Adrenal gland (tissue), 12 donors: ENCODE results near the gene MAGEF1. TPM values are rescaled to one million over a fixed set of nuclear protein-coding genes. Genes with fewer than 3 reads are reported as not detected.

Experiments used
- DNase-seq, 7 donors: peaks; one replicate each; pipeline ENCODE4 v3.0.0-alpha.2; 2019 to 2020
- H3K27ac ChIP-seq, 5 donors: fragments of 200-600 bp; sonication (generic) in 4 of 5; 1 replicate in 3 of 5; 2 replicates in 2 of 5; pipeline versions ENCODE4 v1.5.1 to v1.8.0; 2016 to 2020; ENCODE audit warnings: mild to moderate bottlenecking in 1 of 5
- H3K27me3 ChIP-seq: fragments of 200-600 bp; 2 replicates; pipeline ENCODE4 v1.8.0; 2021
- H3K36me3 ChIP-seq, 2 donors: fragments of 200-600 bp; replicated peaks in 1 of 2; 1 replicate in 1 of 2; 2 replicates in 1 of 2; pipeline versions ENCODE4 v1.5.1 to v1.8.0; 2018 to 2022
- H3K4me1 ChIP-seq, 2 donors: fragments of 200-600 bp; replicated peaks in 1 of 2; 1 replicate in 1 of 2; 2 replicates in 1 of 2; pipeline versions ENCODE4 v1.5.1 to v1.8.0; 2018 to 2021
- H3K4me3 ChIP-seq, 4 donors: fragments of 200-600 bp; sonication (generic) in 3 of 4; one replicate each; pipeline ENCODE4 v1.5.1; 2016 to 2018
- H3K9me3 ChIP-seq, 3 donors: fragments of 200-600 bp; sonication (generic) in 1 of 3; replicated peaks in 1 of 3; 1 replicate in 2 of 3; 2 replicates in 1 of 3; pipeline versions ENCODE4 v1.5.1 to v1.8.0; 2016 to 2021
- POLR2A ChIP-seq, 2 donors: fragments of 450-650 bp; IDR thresholded peaks; one replicate each; pipeline ENCODE4 v1.6.1; 2017; ENCODE audit warnings: antibody characterized with exemption in 2 of 2, mild to moderate bottlenecking in 2 of 2, moderate library complexity in 1 of 2
- WGBS, 4 donors: extraction: QIAGEN DNeasy Blood & Tissue Kit in 2 of 4; methylation state at CpG; one replicate each; pipeline versions ENCODE4 v1.1.5 to v1.1.7; 2013 to 2017; 5-methylcytosine and 5-hydroxymethylcytosine counted together
- intact Hi-C, 2 donors: fragments of 100-400 bp; cut with DNase I; formaldehyde crosslinking; loops; one replicate each; pipeline versions ENCODE4 v1.14.1 to v1.15.0; 2022 to 2023
- polyA plus RNA-seq, 3 donors: library from polyadenylated mRNA; stranded (reverse); fragments of 200-250 nt in 2 of 3; fragments of 350-450 nt in 1 of 3; fragmentation: Illumina TruSeq in 1 of 3; extraction: RNeasy Lipid Tissue Mini Kit (QIAGEN cat#74804) in 1 of 3; gene quantifications; one replicate each; pipeline ENCODE4 v1.2.3, GENCODE V29; 2013 to 2014
- total RNA-seq, 9 donors: library from RNA; depleted of rRNA in 4 of 9; stranded (reverse); fragments of >200 nt in 4 of 9; fragments of 120-200 nt in 1 of 9; fragmentation: NEBNext Ultra II Directional in 1 of 9; extraction: Animal tissue kit (Norgen Biotek cat#: 25700) in 1 of 9; gene quantifications; one replicate each; pipeline versions ENCODE4 v1.1.0 to v1.2.4, GENCODE V29; 2013 to 2023
- TF ChIP-seq, protein P1 (sequence below), 6 experiments: fragments of 450-650 bp in 4 of 6; fragments of 200-600 bp in 2 of 6; sonication (generic) in 1 of 6; IDR thresholded peaks; 1 replicate in 5 of 6; 2 replicates in 1 of 6; pipeline versions ENCODE4 v1.5.1 to v1.8.0; 2016 to 2021; ENCODE audit warnings: antibody characterized with exemption in 6 of 6, mild to moderate bottlenecking in 2 of 6, moderate library complexity in 1 of 6
- donor health status: healthy with polysubstance abuse.
- donor health status: Bipolar disorder and iron deficiency.
- donor health status: DM: yes; HTN: yes; CAD: no.
- donor health status: DM: no; HTN: no; CAD: no.
- donor health status: DM: no; HTN: no; CAD: no.
- donor health status: DM: yes; HTN: yes; CAD: no.

The MAGEF1 gene
- total and polyA plus RNA-seq, 12 donors, result 22.1 to 69.1 (median 36.3) TPM

DNA sequence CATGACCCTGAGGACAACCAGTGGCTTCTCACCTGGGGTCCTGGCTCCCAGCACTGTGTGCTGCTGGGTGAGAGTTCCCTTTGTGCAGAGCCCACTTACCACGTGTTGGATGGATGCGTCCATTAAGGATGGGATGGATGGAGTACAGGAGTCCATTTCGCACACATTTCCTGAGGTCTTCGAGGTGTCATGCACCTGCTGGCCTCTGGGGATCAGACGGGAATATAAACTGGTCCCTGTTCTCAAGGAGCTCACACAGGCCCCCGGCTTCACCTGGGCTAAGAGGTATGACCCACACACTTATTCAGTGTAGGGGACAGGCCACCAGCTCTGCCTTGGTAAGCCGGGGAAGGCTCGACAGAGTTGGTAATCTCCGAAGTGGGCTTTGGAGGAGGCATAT lies 39.5 kb downstream of the MAGEF1 start:
- H3K4me3 ChIP-seq, result no peak overlapping the region
- no peaks in the 10 kb centered on the region for H3K9me3 ChIP-seq
- no peaks in the 10 kb centered on the region for H3K4me1 ChIP-seq
- WGBS, 4 donors, result 79 to 90% (median 87%) methylated on average over 4 to 9 of the region's 9 CpGs
- H3K27me3 ChIP-seq, result no peaks in the 10 kb centered on the region
- no peaks in the 10 kb centered on the region for H3K36me3 ChIP-seq
- H3K27ac ChIP-seq, result no peak overlapping the region
- no peak for DNase-seq
- TF ChIP-seq, protein P1, sequence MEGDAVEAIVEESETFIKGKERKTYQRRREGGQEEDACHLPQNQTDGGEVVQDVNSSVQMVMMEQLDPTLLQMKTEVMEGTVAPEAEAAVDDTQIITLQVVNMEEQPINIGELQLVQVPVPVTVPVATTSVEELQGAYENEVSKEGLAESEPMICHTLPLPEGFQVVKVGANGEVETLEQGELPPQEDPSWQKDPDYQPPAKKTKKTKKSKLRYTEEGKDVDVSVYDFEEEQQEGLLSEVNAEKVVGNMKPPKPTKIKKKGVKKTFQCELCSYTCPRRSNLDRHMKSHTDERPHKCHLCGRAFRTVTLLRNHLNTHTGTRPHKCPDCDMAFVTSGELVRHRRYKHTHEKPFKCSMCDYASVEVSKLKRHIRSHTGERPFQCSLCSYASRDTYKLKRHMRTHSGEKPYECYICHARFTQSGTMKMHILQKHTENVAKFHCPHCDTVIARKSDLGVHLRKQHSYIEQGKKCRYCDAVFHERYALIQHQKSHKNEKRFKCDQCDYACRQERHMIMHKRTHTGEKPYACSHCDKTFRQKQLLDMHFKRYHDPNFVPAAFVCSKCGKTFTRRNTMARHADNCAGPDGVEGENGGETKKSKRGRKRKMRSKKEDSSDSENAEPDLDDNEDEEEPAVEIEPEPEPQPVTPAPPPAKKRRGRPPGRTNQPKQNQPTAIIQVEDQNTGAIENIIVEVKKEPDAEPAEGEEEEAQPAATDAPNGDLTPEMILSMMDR (IDR thresholded peaks at IDR 0.05), result no peak
- TF ChIP-seq POLR2A (IDR thresholded peaks at IDR 0.05), result no peak
- intact Hi-C loops, result no loop called here

DNA sequence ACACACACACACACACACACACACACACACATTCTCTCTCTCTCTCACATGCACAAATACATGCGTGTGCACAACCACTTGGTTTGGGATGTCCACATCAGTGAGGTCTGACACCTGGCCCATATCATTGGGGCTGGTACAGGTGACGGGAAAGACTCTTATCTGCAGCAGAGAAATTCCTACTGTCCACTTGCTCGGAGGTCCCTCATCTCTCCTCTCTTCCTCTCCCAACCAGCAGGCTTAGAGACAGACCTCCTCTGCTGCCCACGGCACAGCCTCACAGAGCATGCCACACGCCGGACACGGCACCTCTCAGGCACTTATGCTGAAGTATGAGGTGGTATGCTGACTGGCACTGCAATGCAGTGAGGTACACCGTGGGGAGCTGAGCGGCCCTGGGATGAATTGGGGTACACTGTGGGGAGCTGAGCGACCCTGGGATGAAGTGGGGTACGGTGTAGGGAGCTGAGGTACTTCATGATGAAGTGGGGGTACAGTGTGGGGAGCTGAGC lies 41.7 kb downstream of the MAGEF1 start:
- 71 to 88% (median 84%) methylated on average over 7 to 11 of the region's 11 CpGs for WGBS, 4 donors
- Histone ChIP-seq H3K36me3 (no peaks in the 10 kb centered on the region), H3K4me1 (no peaks in the 10 kb centered on the region), H3K27me3 (no peaks in the 10 kb centered on the region), H3K27ac (no peak overlapping the region), H3K4me3 (no peak overlapping the region), H3K9me3 (no peaks in the 10 kb centered on the region)
- intact Hi-C loops, result no loop called here
- no peak for TF ChIP-seq POLR2A (IDR thresholded peaks at IDR 0.05)
- TF ChIP-seq, protein P1 (IDR thresholded peaks at IDR 0.05), result no peak
- DNase-seq, result no peak

DNA sequence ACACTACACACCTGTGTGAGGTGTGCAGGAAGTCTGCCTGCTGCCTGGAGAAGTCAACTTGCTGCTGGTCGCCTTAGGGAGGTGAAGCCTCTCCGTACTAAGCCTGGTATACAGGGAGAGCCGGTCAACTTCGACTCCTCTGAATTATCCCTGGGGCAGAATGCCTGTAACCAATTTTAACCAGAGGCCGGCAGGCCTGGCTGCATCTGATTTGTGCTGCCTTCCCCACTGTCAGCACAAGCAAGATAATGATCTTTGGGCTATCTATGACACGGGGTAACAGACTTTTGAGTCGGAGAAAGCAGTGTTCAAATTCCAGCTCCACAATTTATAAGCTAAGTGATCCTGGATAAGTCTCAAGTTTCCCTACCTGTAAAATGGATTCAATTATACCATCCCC lies 42.3 kb downstream of the MAGEF1 start:
- no peaks in the 10 kb centered on the region for H3K9me3 ChIP-seq
- no peak for DNase-seq
- H3K4me1 ChIP-seq, result no peaks in the 10 kb centered on the region
- WGBS, 4 donors, result 76 to 80% (median 78%) methylated on average over 4 to 7 of the region's 7 CpGs
- intact Hi-C loops, result no loop called here
- TF ChIP-seq POLR2A (IDR thresholded peaks at IDR 0.05), result no peak
- TF ChIP-seq, protein P1 (IDR thresholded peaks at IDR 0.05), result no peak
- no peaks in the 10 kb centered on the region for H3K36me3 ChIP-seq
- H3K27me3 ChIP-seq, result no peaks in the 10 kb centered on the region
- H3K27ac ChIP-seq, result no peak overlapping the region
- H3K4me3 ChIP-seq, result no peak overlapping the region

DNA sequence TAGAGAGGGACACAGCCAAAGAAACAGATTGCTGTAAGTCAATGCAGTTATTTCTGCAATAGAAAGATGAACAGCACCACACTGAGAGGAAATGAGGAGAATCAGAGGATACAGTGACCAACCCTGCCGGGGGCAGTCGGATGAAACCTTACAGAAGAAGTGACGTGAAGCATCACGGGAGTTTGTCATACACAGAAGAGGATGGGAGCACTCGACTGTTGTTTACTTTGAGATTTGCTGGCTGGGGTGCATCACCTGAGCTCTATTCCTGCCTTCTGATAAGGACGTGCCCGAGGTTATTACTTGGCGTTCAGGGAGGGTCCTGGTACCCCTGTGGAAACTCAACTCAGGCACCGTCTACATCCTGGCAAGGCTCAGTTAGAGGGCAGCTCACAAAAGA lies 45.4 kb downstream of the MAGEF1 start:
- DNase-seq, result no peak
- Histone ChIP-seq H3K4me3 (no peak overlapping the region), H3K27ac (no peak overlapping the region), H3K4me1 (no peaks in the 10 kb centered on the region), H3K27me3 (no peaks in the 10 kb centered on the region), H3K9me3 (no peaks in the 10 kb centered on the region), H3K36me3 (no peaks in the 10 kb centered on the region)
- 76 to 91% (median 80%) methylated on average over 9 of the region's 9 CpGs for WGBS, 4 donors
- intact Hi-C loops, result no loop called here
- no peak for TF ChIP-seq POLR2A (IDR thresholded peaks at IDR 0.05)
- TF ChIP-seq, protein P1 (IDR thresholded peaks at IDR 0.05), result no peak
